Sigmoid colon (tissue), 7 donors: Measurements from ENCODE around the gene IL2. TPM values are rescaled to one million over a fixed set of nuclear protein-coding genes. Genes with fewer than 3 reads are reported as not detected.

Experiments
- DNase-seq: peaks from one replicate; pipeline ENCODE4 v3.0.0-alpha.2; 2019
- H3K27ac ChIP-seq, 4 donors: fragments of 200-600 bp; sonication (generic); one replicate each; pipeline ENCODE4 v1.5.1; 2016 to 2019; ENCODE audit warnings: mild to moderate bottlenecking in 1 of 4
- H3K27me3 ChIP-seq, 3 donors: fragments of 200-600 bp; sonication (generic); one replicate each; pipeline ENCODE4 v1.5.1; 2019; ENCODE audit warnings: mild to moderate bottlenecking in 1 of 3
- H3K36me3 ChIP-seq, 4 donors: fragments of 200-600 bp; sonication (generic); one replicate each; pipeline ENCODE4 v1.5.1; 2016 to 2019
- H3K4me1 ChIP-seq, 4 donors: fragments of 200-600 bp; sonication (generic); one replicate each; pipeline ENCODE4 v1.5.1; 2017 to 2019
- H3K4me3 ChIP-seq, 4 donors: fragments of 200-600 bp; sonication (generic); one replicate each; pipeline ENCODE4 v1.5.1; 2017 to 2019; ENCODE audit warnings: mild to moderate bottlenecking in 2 of 4, moderate library complexity in 1 of 4
- H3K9me3 ChIP-seq, 4 donors: fragments of 200-600 bp in 3 of 4; sonication (generic) in 3 of 4; one replicate each; pipeline versions ENCODE4 v1.5.1 to v1.6.1; 2013 to 2019
- CTCF ChIP-seq, 4 experiments: fragments of 450-650 bp in 3 of 4; fragments of 200-600 bp in 1 of 4; IDR thresholded peaks; one replicate each; pipeline ENCODE4 v1.5.1; 2016 to 2019; ENCODE audit warnings: antibody characterized with exemption in 4 of 4, mild to moderate bottlenecking in 3 of 4, moderate library complexity in 2 of 4
- EP300 ChIP-seq, 4 donors: sonication (generic); formaldehyde crosslinking; IDR thresholded peaks; one replicate each; pipeline ENCODE4 v1.6.1; 2017; ENCODE audit warnings: antibody characterized with exemption in 4 of 4
- POLR2A ChIP-seq, 2 donors: fragments of 450-650 bp; IDR thresholded peaks; one replicate each; pipeline ENCODE4 v1.6.1; 2016; ENCODE audit warnings: antibody characterized with exemption in 2 of 2, mild to moderate bottlenecking in 2 of 2, moderate library complexity in 2 of 2
- POLR2AphosphoS5 ChIP-seq, 4 donors: sonication (generic); formaldehyde crosslinking; IDR thresholded peaks; one replicate each; pipeline ENCODE4 v1.6.1; 2017; ENCODE audit warnings: antibody characterized with exemption in 4 of 4
- WGBS, 2 donors: extraction: QIAGEN DNeasy Blood & Tissue Kit; methylation state at CpG; one replicate each; pipeline ENCODE4 v1.1.7; 2013; 5-methylcytosine and 5-hydroxymethylcytosine counted together
- intact Hi-C: fragments of 100-400 bp; cut with DNase I; formaldehyde crosslinking; loops from one replicate; pipeline ENCODE4 v1.15.1; 2023
- polyA plus RNA-seq, 3 donors: library from polyadenylated mRNA; stranded (reverse); fragments of 200-250 nt; gene quantifications; one replicate each; pipeline ENCODE4 v1.2.3, GENCODE V29; 2013
- total RNA-seq, 4 donors: library from RNA; depleted of rRNA; stranded (reverse); fragments of >200 nt; gene quantifications; one replicate each; pipeline ENCODE4 v1.1.0, GENCODE V29; 2016
- donor health status: healthy with polysubstance abuse.
- donor health status: Bipolar disorder and iron deficiency.
- donor health status: healthy.

Gene IL2
- total and polyA plus RNA-seq, 7 donors = 0.15 TPM; not detected in 6

GRCh38 chr4:122434285-122434684 lies 22.2 kb downstream of the IL2 start:
- H3K27me3 ChIP-seq = no peaks in the 10 kb centered on the region
- WGBS, 2 donors = 71 to 72% methylated on average over 3 of the region's 3 CpGs
- DNase-seq = no peak
- no peaks in the 10 kb centered on the region for H3K9me3 ChIP-seq
- intact Hi-C loops = no loop called here
- no peaks in the 10 kb centered on the region for H3K36me3 ChIP-seq
- H3K4me1 ChIP-seq = no peaks in the 10 kb centered on the region
- H3K4me3 ChIP-seq = no peak overlapping the region
- TF ChIP-seq CTCF (IDR thresholded peaks at IDR 0.05) = no peak
- no peak for TF ChIP-seq POLR2AphosphoS5 (IDR thresholded peaks at IDR 0.05)
- TF ChIP-seq EP300 (IDR thresholded peaks at IDR 0.05) = no peak
- TF ChIP-seq POLR2A (IDR thresholded peaks at IDR 0.05) = no peak
- H3K27ac ChIP-seq = no peak overlapping the region

- Histone ChIP-seq H3K4me3 (no peak overlapping the region), H3K27me3 (no peaks in the 10 kb centered on the region), H3K36me3 (no peaks in the 10 kb centered on the region), H3K27ac (no peak overlapping the region), H3K4me1 (no peaks in the 10 kb centered on the region), H3K9me3 (no peaks in the 10 kb centered on the region)
- intact Hi-C loops = no loop called here
- 65 to 76% methylated on average over 5 of the region's 5 CpGs for WGBS, 2 donors
- TF ChIP-seq EP300 (IDR thresholded peaks at IDR 0.05) = no peak
- TF ChIP-seq POLR2A (IDR thresholded peaks at IDR 0.05) = no peak
- DNase-seq = no peak
Observed at GRCh38 chr4:122431351-122431750, 25.2 kb downstream of the IL2 start.

GRCh38 chr4:122423246-122423645 lies 33.3 kb downstream of the IL2 start:
- DNase-seq = no peak
- peaks cover 0 to 9% (median 2%) of the 10 kb centered on the region in 4 donors for H3K9me3 ChIP-seq
- no peak overlapping the region for H3K4me3 ChIP-seq
- TF ChIP-seq POLR2A (IDR thresholded peaks at IDR 0.05) (no peak), CTCF (IDR thresholded peaks at IDR 0.05) (no peak), EP300 (IDR thresholded peaks at IDR 0.05) (no peak), POLR2AphosphoS5 (IDR thresholded peaks at IDR 0.05) (no peak)
- no peak overlapping the region for H3K27ac ChIP-seq
- no peaks in the 10 kb centered on the region for H3K4me1 ChIP-seq
- H3K36me3 ChIP-seq = no peaks in the 10 kb centered on the region
- intact Hi-C loops = no loop called here
- H3K27me3 ChIP-seq = no peaks in the 10 kb centered on the region

GRCh38 chr4:122412547-122412946 lies 44.0 kb downstream of the IL2 start:
- H3K4me1 ChIP-seq = no peaks in the 10 kb centered on the region
- no peak for TF ChIP-seq CTCF (IDR thresholded peaks at IDR 0.05)
- no peak for TF ChIP-seq EP300 (IDR thresholded peaks at IDR 0.05)
- no peak for TF ChIP-seq POLR2AphosphoS5 (IDR thresholded peaks at IDR 0.05)
- no peak for TF ChIP-seq POLR2A (IDR thresholded peaks at IDR 0.05)
- WGBS, 2 donors = 41 to 48% methylated on average over 3 of the region's 3 CpGs
- H3K36me3 ChIP-seq = no peaks in the 10 kb centered on the region
- H3K4me3 ChIP-seq = no peak overlapping the region
- H3K27me3 ChIP-seq = no peaks in the 10 kb centered on the region
- no peak overlapping the region for H3K27ac ChIP-seq
- no peak for DNase-seq
- H3K9me3 ChIP-seq = no peaks in the 10 kb centered on the region
- intact Hi-C loops = no loop called here

GRCh38 chr4:122403861-122404260 lies 52.7 kb downstream of the IL2 start:
- intact Hi-C loops = no loop called here
- H3K9me3 ChIP-seq = no peaks in the 10 kb centered on the region
- no peaks in the 10 kb centered on the region for H3K4me1 ChIP-seq
- no peak for TF ChIP-seq CTCF (IDR thresholded peaks at IDR 0.05)
- no peaks in the 10 kb centered on the region for H3K27me3 ChIP-seq
- no peaks in the 10 kb centered on the region for H3K36me3 ChIP-seq
- no peak overlapping the region for H3K4me3 ChIP-seq
- WGBS, 2 donors = 48 to 50% methylated on average over 3 of the region's 3 CpGs
- H3K27ac ChIP-seq = no peak overlapping the region
- no peak for DNase-seq

Other genes starting within 250 kb of the IL2 start
- gene ADAD1, start 77.7 kb downstream of the IL2 start, total RNA-seq = not detected
- not detected for gene ADAD1, start 77.7 kb downstream of the IL2 start, polyA plus RNA-seq
- not detected for gene IL21, start 164.3 kb upstream of the IL2 start, total RNA-seq
- under 1 TPM in 1 of 3 donors, not detected in 2; 0.63 TPM for gene IL21, start 164.3 kb upstream of the IL2 start, polyA plus RNA-seq